Measurements from ENCODE around the gene GALNT17.
"Not testable (repeated sequence)": the region's sequence is repeated elsewhere in the genome, so short reads cannot be mapped to it uniquely, and the experiment has no call there.

The GALNT17 gene

DNA sequence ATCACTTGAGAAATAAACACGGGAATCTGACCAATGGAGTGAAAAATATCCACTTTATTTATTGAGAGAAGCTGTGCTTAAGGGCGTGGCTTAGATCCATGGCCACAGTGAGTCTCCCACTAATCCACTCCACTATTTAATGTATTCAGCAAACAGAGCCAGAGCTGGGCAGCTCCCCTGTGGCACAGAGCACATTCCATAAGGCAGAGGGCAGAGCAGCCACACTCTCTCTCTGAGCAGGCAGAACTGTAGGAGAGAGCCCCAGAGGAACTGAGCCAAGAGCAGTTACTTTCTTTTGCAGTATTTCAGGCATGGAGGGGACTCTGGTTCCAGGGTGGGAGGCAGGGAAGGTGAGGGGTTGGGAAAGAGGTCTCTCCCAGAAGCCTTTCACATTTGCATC, 106.0 kb downstream of the GALNT17 start:
- DNase-seq = no peak

DNA sequence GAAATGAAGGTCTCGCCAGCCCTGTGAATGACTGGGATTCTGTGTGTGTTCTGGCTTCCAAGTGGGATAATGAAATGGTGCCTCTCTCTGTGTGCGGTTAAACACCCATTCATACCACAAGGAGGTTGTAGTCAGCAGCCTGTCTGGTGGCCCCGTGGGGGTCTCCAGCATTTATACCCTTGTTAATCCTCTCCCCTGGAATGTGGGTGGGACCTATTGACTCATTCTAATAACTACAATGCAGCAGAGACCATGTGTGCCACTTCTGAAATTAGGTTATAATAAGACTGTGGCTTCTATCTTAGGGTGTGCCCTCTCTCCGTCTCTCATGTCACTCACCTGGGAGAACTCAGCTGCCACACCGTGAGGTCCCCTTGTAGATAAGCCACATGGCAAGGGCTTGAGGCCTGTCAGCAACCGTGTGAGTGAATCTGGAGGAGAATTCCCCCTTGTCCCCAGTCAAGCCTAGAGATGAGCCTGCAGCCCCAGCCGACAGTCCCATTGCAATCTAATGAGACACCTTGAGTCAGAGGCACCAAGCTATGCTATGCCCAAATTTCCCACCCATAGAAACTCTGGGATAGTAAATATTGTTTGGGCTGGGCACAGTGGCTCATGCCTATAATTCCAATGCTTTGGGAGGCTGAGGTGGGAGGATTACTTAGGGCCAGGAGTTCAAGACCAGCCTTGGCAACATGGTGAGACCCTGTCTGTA, 106.8 kb downstream of the GALNT17 start:
- DNase-seq = no peak

DNA sequence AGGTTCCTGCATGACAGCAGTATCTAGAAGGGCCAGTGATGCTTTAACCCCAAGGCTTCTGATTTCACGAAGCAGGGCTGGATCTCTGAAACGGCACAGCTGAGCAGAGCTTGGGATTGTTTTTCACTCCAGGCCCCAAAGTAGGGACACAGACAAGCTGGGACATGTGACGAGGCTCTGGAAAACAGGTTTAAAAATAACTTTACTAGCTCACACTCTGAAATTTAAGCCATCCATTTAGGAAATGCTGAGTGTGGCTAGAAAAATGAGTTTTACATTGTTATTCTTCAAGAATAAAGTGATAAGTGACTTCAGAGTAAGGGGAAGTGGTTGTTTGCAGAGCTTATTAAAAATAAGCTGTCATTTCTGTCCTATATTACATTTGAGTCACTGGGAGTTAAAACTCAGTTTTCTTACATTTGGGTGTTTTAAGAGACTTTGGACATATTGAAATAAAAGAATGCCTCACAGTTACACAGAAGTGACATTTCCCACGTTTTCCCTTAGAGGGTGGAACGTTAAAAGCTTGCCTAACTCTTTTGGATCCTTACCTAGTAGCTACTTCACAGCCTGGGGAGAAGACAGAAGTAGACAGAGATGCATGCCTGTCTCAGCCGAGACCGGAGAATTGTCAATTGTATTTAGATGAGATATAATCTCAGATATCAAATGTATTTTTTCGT, 107.8 kb downstream of the GALNT17 start:
- no peak for DNase-seq

- DNase-seq = no peak
Measured at GRCh38 chr7:71243736-71244410, 111.9 kb downstream of the GALNT17 start.

DNA sequence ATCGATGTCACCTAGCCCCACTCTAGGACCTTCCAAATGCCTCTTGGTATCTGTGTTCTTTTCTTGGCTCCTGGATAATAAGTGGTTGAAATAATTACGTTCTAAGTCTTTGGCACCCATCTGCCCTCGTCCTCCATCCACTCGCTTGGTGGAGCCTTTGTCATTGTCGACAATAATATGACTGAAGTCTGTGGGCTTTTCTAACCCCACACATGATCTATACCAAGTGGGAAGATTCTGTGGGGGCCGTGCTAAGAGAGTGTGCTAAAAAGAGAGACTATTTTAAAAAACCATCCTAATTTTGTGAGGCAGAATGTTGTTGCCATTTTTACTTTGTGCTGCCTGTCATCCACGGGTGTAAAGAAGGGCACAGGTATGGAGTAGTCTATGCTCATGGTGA, 113.1 kb downstream of the GALNT17 start:
- DNase-seq = no peak

DNA sequence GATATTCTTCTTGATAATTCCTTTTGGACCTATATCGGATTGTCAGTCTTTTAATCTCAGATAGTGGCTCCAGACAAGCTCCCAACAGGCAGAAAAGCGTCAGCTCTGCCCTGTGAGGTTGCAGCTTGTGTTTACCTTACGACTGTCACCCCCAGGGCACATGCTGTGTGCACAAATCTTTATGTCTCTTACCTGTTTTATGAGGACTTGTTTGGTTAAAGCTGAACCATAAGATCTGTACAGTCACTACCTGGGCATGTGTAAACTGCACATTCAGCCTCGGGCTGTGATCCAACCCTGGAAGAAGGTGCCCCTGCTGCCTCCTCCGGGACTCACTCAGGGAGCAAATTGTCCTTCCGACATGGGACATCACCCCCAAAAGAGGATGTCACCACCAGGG, 119.8 kb downstream of the GALNT17 start:
- no peak for DNase-seq

- DNase-seq = no peak
Measured at GRCh38 chr7:71254751-71255150, 122.8 kb downstream of the GALNT17 start.

GRCh38 chr7:71255537-71256178, 123.7 kb downstream of the GALNT17 start:
- DNase-seq = no peak

DNA sequence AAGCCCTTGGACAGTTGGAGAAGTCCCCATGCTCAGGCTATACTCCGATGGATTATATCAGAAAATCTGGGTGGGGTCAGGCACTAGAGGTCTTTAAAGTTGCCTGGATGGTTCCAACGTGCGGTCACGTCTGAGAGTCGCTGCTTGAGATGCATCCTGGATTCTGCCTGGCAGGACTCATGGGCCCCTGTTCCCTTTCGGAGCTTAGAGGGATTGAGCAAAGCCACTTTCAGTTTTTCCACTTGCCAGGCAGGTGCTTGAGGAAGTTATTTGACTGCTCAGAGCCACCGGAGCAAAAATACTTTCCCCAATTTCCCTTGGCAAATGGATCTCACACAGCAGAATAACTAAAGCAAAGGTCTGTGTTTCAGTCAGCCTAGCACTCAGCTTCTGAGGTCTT, 129.1 kb downstream of the GALNT17 start:
- DNase-seq = no peak

DNA sequence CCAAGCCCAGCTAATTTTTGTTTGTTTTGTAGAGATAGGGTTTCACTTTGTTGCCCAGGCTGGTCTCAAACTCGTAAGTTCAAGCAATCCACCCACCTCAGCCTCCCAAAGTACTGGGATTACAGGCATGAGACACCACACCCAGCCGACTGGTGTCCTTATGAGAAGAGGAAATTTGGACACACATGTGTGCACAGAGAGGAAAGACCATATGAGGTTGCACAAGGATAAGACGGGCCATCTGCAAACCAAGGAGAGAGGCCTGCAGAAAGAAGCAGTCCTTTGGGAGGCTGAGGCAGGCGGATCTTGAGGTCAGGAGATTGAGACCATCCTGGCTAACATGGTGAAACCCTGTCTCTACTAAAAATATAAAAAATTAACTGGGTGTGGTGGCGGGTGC, 130.9 kb downstream of the GALNT17 start:
- DNase-seq = not testable (repeated sequence)

DNA sequence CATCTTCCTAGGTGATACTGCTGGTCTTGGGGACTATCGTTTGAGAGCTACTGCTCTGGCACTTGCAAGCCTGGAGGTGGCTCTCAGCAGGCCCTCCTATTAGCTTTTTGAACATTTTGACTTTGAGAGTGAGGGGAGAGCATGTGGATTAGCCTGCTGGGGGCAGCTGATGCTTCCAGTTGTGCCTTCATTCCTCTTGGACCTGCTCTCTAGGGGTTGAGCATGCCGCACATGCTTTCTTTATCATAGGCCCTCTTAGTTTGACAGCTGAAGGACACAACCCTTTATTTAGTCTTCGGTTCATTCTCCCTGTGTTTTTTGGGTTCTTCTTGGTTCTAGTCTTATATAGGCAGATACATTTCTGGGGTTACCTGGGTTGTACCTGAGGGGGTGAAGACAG, 132.1 kb downstream of the GALNT17 start:
- DNase-seq = no peak

DNA sequence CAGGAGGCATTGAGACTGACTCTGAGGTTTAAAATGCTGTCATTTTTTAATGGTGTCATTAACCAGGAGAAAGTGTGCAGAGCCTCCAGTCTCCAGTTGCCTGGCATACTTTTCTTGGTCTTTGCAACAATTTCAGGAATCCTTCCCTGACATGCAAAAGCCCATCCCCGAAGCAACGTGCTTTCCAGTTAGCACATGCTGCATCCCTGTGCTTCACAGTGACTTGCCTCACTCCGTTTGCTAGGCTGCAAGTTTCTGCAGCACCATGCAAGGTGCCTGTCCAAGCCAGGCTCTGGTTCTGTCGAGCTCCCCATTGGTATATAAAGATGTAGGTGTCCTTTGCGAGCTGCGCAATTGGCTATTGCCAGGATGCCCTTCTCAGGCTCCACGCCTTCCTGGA, 135.0 kb downstream of the GALNT17 start:
- no peak for DNase-seq

DNA sequence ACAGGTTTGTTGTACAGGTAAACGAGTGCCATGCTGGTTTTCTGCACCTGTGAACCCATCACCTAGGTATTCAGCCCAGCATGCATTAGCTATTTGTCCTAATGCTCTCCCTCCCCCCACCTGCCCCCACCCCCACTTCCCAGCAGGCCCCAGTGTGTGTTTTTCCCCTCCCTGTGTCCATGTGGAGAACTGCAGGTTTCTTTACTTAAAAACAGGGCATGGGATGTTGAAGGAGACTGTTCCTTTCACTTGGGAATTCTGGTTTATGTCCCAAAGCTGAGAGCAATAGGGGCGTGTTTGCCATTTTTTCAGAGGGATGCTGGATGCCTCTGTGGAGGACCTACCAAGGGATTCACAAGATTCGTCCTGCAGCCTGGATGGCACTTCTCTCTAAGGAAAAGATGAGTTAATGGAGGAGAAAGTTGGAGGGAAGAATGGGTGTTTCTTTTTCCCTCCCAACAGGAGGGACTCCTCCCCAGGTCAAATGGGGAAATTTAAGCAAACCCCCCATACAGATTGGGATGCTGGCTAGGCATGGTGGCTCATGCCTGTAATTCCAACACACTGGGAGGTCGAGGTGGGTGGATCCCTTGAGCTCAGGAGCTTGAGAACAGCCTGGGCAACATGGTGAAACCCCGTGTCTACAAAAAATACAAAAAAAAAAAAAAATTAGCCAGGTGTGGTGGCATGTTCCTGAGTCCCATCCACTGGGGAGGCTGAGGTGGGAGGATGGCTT, 136.0 kb downstream of the GALNT17 start:
- DNase-seq = no peak

- DNase-seq = no peak
Measured at GRCh38 chr7:71270558-71270957, 138.6 kb downstream of the GALNT17 start.

DNA sequence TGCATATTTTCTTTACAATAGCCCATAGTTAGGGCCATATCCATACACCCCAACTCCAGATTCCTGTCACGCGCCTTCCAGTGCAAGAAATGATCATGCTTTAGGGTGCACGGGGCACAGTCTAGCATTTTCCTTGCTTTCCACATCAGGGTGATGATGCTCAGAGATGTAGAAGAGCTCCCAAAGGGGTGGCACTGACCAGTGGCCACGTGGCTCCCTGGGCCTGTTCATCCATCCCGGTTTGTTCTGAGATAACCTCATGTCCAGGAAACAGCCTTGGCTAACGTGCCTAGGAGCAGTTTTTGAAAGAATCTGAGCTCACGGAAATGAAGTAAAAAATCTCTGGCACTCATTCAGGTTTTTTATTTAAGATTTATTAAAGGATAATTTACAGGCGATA, 139.3 kb downstream of the GALNT17 start:
- no peak for DNase-seq

GRCh38 chr7:71272509-71273490, 140.9 kb downstream of the GALNT17 start:
- DNase-seq = no peak

DNA sequence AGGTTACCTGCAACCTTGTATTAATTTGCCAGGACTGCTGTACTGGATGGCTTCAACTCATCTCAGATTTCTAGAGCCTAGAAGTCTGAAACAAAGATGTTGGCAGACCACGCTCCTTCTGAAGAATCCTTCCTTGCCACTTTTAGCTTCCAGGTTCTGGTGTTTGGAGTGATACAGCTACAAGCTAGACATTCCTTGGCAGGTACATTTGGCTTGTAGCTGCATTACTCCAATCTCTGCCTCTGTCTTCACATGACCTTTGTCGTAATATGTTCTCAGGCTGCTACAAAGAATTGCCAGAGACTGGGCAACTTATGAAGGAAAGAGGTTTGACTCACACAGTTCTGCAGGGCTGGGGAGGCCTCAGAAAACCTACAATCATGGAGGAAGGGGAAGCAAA, 146.3 kb downstream of the GALNT17 start:
- no peak for DNase-seq

DNA sequence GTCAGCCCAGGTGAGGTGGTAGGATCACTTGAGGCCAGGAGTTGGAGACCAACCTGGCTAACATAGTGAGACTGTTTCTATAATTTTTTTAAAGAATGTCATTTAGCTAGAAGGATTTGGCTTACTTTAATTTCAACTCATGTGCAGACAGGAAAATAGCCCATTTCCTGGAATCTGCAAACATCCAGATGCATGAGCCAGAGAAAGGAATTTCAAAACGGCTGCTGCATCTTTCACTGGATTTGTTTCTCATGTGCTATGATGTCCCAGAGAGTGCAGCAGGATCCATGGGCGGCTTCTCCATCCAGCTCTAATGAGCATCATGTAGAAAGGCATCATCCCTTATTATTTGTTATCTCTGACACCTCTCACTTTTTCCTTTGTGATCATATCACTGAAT, 149.3 kb downstream of the GALNT17 start:
- DNase-seq = no peak

DNA sequence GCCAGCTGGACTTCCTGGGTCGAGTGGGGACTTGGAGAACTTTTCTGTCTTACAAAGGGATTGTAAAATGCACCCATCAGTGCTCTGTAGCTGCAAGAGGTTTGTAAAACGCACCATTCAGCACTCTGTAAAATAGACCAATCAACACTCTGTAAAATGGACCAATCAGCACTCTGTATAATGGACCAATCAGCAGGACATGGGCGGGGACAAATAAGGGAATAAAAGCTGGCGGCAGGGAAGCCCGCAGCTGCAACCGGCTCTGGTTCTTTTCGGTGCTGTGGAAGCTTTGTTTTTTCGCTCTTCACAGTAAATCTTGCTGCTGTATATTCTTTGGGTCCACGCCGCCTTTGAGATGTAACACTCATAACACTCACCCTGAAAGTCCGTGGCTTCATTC, 151.9 kb downstream of the GALNT17 start:
- no peak for DNase-seq

- DNase-seq = no peak
Measured at GRCh38 chr7:71285571-71286145, 153.7 kb downstream of the GALNT17 start.

GRCh38 chr7:71286336-71286735, 154.4 kb downstream of the GALNT17 start:
- no peak for DNase-seq
